ENCODE results near the gene THSD4. TPM values are rescaled to one million over a fixed set of nuclear protein-coding genes. Genes with fewer than 3 reads are reported as not detected.
"Not testable (repeated sequence)": the region's sequence is repeated elsewhere in the genome, so short reads cannot be mapped to it uniquely, and the experiment has no call there.

THSD4 gene
- polyA plus RNA-seq, 12 donors, result 18.2 to 45.9 (median 26.2) TPM; not detected in 1

DNA sequence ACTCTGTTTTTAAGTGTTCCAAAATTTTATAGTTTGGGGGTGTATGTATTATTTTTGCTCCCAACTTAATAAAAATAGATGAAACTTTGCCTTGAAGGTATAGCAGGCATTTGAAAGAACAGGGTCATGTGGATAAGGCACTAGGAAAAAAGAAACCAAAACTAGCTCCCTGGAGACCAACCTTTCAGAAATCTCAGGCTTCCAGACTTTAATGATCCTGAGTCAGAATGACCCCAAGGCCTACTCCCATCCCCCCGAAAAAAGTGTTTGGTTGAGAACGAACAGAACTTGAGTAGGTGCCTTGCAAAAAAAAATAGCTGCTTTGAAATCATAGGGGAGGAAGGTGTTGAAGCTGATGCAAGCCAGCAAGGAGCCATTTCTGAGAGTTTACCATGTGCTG lies 309.5 kb downstream of the THSD4 start:
- DNase-seq, result no peak

DNA sequence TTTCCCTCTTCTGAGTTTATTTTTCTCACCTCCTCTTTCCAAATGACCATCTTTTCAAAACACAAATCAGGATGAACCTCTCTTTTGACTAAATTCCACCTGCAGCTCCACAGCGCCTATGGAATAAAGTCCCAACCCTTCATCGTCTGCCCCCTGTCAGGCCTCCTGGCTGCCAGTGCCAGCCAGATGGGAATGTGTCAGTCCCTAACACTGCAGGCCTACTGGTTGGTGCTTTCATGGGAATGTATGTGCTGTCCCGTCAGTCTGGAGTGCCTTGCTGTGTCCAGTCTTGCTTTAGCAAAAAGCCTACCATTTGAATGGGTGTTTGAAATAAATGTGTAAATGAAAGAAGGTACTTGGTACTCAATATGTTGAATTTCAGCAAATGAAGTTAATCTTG lies 310.1 kb downstream of the THSD4 start:
- no peak for DNase-seq

DNA sequence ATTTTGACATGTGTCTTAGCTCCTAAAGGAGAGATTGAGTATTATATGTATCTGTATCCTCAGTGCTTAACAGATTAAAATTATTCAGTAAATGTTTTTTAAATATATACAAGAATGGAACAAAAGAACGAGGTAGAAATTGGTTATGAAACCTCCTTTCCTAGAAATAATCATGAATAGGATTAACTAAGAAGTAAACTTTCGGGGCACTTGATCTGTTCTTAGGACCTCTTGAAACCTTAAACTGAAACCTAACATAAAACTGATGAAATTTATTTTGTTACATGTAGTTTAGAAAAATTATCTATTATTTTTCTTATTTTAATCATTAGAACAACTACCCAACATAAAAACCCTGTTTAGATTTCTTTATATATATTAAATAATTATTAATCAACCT lies 311.5 kb downstream of the THSD4 start:
- DNase-seq, result no peak

DNA sequence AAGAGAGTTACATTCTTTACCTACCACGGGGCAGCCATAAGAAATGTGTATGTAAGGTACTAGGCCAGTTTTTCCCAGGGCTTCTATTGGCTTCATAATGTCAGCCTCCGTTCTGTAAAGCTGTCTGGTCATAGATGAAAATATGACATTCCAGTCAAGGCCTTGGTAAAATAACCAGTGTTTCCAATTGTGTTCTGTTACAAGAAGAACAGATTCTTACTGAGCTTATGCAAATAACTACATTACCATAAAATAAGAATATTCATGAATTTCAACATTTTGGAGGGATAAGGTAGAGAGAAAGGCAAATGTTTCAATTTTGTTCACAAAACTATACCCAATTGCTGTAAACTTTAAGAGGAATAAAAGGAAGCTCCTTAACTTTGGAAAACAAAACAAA lies 315.5 kb downstream of the THSD4 start:
- no peak for DNase-seq

- no peak for DNase-seq
These were observed 316.4 kb downstream of the THSD4 start for GRCh38 chr15:71431343-71432336.

DNA sequence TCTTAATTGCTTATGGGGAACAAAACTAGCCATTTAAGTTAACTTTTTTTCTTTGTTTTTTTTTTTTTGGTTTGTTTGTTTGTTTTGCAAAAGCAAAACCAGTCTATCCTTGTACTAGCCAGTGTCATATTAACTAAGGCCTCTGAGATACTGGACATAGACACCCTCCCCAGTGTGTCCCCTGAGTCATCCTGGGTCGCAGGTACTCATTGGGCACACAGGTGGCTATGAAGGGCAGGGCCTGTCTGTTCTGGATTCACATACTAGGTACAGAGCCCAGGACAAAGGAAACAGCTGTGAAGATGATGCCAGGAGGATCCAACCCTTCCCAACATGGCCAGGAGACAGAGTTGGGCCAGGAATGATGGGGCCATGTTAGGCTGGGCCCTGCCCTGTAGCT lies 318.1 kb downstream of the THSD4 start:
- no peak for DNase-seq

- no peak for DNase-seq
These were observed 319.5 kb downstream of the THSD4 start for GRCh38 chr15:71434774-71435173.

DNA sequence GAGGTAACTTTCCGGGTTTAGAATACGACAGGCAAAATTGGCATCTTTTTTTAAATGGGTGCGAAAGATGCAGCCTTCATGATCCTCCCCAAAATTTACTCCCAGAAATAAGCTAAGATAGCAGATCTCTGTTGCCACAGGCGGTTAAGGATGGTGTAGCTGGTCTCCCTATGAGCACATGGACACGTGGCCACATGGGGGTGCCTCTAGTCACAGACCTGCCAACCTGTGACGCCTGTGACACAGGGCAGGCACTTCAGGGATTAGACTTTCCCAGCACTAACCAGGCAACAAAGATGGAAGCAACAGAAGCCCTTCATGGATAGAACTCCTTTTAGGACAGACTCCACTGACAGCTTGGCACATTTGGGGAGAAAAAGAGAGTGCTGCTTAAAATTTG lies 320.3 kb downstream of the THSD4 start:
- no peak for DNase-seq

DNA sequence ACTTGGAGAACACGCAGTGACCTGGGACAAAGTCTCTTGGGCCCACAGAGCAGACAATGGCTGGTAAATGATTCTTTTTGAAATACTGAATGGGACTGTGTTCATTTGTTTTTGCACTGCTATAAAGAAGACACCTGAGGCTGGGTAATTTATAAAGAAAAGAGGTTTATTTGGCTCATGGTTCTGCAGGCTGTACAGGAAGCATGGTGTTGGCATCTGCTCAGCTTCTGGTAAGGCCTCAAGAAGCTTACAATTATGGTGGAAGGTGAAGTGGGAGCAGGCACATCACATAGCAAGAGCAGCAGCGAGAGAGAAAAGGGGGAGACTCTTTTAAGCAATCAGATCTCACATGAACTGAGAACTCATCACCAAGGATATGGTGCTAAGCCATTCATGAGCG lies 321.6 kb downstream of the THSD4 start:
- DNase-seq, result no peak

DNA sequence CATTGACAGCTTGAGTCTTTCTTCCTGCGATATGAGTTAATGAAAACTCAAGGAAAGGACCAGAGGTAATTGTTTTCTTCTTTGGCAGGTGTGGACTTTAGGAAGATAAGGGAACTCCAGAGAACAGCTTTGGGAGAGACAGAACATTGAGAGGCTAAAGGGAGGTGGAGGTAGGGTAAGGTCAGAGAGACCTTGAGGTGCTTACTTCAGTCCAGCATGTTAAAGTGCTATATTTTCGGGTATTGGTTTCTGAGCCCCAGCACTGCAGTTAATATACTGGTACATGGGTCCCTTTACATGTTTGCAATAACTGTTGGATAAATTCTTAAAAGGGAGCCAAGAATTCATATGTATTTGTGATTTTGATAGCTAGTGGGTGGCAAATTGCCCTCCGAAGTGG lies 322.1 kb downstream of the THSD4 start:
- no peak for DNase-seq

DNA sequence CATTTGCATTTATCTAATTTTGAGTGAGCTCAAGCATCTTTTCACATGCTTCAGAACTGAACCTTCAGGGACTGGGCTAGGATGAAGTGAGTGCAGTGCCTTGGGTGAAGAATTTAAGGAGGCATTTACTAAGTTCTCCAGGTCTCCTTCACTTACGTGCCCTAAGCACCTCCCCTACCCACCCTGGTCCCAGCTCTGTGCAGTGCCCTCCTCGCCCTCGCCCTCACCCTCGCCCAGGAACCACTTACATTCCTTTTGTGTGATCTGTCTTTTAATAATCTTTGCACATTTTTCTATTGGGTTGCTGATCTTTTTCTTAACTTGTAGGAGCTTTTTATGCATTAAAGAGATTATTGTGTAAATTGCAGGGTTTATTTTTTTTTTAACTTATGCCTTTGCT lies 322.6 kb downstream of the THSD4 start:
- no peak for DNase-seq

DNA sequence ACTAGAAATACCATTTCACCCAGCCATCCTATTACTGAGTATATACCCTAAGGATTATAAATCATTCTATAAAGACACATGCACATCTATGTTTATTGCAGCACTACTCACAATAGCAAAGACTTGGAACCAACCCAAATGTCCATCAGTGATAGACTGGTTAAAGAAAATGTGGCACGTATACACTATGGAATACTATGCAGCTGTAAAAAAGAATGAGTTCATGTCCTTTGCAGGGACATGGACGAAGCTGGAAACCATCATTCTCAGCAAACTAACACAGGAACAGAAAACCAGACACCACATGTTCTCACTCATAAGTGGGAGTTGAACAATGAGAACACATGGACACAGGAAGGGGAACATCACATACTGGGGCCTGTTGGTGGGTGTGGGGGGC lies 324.2 kb downstream of the THSD4 start:
- DNase-seq, result not testable (repeated sequence)

DNA sequence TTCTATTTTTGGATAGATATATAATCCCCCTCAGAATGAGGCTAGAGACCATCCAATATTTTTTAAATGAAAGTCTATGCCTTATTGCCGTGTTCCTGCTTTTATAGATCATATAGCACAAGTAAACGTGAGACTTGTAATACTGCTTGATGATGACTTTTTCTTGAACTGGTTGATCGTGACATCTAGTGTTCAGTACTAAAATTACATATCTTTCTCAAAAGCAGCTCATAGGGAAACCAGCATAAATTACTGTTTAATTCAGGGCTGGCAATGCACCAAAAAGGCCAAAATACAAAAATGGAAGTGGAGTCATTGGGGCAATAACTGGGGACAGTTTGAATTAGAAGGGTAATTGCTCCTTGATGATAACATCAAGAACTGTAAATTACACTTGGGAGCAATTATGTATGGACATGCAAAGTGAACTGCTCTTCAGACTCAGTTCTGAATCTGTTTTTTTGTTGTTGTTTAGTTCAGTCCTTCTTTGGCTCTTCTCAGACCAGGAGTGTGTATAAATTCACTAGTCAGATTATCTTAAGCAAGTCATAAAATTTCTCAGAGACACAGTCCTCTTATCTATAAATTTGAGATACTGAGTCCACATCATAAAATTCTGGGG lies 325.3 kb downstream of the THSD4 start:
- peak; percentile 68 for DNase-seq

DNA sequence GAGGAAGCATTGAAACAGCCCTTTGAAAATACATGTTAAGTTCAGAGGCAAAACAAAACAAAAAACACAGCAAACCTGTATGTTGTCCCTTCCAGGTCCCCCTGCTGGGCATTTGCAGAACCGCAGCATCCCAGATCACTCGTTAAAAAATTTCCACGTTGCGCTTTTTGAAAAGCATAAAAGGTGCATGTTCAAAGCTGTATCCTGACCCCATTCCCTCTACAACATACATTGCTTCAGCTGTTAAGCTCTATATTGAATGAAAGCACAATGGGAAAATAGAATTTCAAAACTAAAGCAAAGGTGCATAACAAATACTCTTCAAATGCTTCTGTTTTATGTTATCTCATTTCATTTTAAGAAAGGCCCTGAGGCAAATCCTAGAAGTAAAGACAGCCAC lies 328.3 kb downstream of the THSD4 start:
- DNase-seq, result peak; percentile 61

- no peak for DNase-seq
These were observed 328.9 kb downstream of the THSD4 start for GRCh38 chr15:71444032-71444810.

DNA sequence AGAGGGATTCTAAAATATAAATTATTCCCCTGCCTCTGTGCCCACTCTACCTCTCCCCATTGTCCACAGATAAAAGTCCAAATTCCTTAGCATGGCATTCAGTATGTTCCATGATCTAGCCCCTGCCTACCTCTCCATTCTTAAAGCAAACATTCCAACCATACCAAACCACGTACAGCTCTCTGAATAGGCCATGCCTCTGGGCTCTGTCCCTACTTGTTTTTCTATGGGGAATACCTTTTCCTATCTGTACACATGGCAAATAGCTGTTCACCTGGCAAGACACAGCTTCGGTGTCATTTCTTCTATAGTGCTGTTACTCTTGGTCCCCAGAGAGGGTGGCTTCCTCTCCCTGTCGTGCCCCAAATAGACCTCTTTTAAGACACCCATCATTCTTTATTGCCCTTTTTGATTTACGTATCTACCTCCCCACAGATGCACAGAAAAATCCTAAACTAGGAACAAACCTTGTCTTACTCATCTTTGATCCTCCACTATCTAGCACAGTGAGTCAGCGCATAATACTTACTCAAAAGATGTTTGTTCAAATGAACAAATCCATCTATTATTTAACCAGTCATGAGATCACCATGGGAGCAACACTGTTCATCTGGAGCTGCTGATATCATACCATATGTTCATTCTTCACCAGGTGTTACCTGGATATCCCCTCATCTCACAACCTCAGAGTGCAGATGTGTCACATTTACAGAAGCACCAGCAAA lies 329.8 kb downstream of the THSD4 start:
- no peak for DNase-seq

GRCh38 chr15:71447328-71448250 lies 332.3 kb downstream of the THSD4 start:
- DNase-seq, result no peak

DNA sequence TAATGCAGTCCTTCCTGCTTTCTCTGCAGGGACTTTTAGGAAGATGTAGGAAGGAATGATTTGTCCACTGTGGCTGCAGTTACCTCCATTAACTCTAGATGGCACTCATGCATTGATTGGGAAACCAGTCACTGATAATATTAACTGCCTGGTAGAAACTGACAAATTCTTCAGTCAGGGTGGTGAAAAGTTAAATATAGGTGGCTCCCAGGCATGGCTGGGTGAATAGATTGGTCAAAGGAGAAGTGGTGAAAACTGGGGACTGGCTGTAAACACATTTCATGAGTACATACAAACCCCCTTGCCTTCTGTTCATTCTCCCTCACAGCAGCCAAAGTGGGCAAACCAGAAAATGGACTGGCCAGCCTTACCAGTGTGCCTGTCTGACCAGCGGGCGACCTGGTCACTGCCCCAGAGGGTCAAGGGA lies 333.4 kb downstream of the THSD4 start:
- DNase-seq, result peak; percentile 72

GRCh38 chr15:71449363-71449762 lies 334.1 kb downstream of the THSD4 start:
- no peak for DNase-seq

GRCh38 chr15:71449956-71450355 lies 334.7 kb downstream of the THSD4 start:
- no peak for DNase-seq

GRCh38 chr15:71451130-71451529 lies 335.9 kb downstream of the THSD4 start:
- no peak for DNase-seq
